ENCODE measurements around the gene NTM. TPM values are rescaled to one million over a fixed set of nuclear protein-coding genes. Genes with fewer than 3 reads are reported as not detected.

NTM gene
- total RNA-seq, 4 donors from 2014 or later = 3.6 to 11.8 (median 7.8) TPM

GRCh38 chr11:131609921-131610320 lies 239.5 kb downstream of the NTM start:
- Histone ChIP-seq H3K9me3 (no peaks in the 10 kb centered on the region), H3K27me3 (peaks cover 8% of the 10 kb centered on the region), H3K4me3 (no peak overlapping the region), H3K4me1 (no peaks in the 10 kb centered on the region), H3K36me3 (no peaks in the 10 kb centered on the region), H3K27ac (no peak overlapping the region)
- 80 to 89% methylated on average over 2 to 3 of the region's 3 CpGs for WGBS, 2 donors (ENCODE audit: low coverage in 1 of 2)
- no peak for ATAC-seq
- TF ChIP-seq CTCF (IDR thresholded peaks at IDR 0.05) (no peak), EP300 (IDR thresholded peaks at IDR 0.05) (no peak), POLR2A (IDR thresholded peaks at IDR 0.05) (no peak), POLR2AphosphoS5 (IDR thresholded peaks at IDR 0.05) (no peak)

GRCh38 chr11:131611322-131611721 lies 240.9 kb downstream of the NTM start:
- peaks cover 12% of the 10 kb centered on the region for H3K27me3 ChIP-seq
- no peak overlapping the region for H3K4me3 ChIP-seq
- no peak for ATAC-seq
- no peaks in the 10 kb centered on the region for H3K36me3 ChIP-seq
- no peaks in the 10 kb centered on the region for H3K9me3 ChIP-seq
- TF ChIP-seq CTCF (IDR thresholded peaks at IDR 0.05) = no peak
- TF ChIP-seq POLR2AphosphoS5 (IDR thresholded peaks at IDR 0.05) = no peak
- TF ChIP-seq EP300 (IDR thresholded peaks at IDR 0.05) = no peak
- TF ChIP-seq POLR2A (IDR thresholded peaks at IDR 0.05) = no peak
- WGBS, 2 donors (ENCODE audit: low coverage in 1 of 2) = 65 to 76% methylated on average over 6 of the region's 6 CpGs
- H3K27ac ChIP-seq = no peak overlapping the region
- H3K4me1 ChIP-seq = no peaks in the 10 kb centered on the region

- Histone ChIP-seq H3K27me3 (peaks cover 12% of the 10 kb centered on the region), H3K4me1 (no peaks in the 10 kb centered on the region), H3K27ac (no peak overlapping the region), H3K36me3 (no peaks in the 10 kb centered on the region), H3K4me3 (no peak overlapping the region), H3K9me3 (no peaks in the 10 kb centered on the region)
- 49 to 75% methylated on average over 3 of the region's 5 CpGs for WGBS, 2 donors (ENCODE audit: low coverage in 1 of 2)
- TF ChIP-seq CTCF (IDR thresholded peaks at IDR 0.05) (no peak), EP300 (IDR thresholded peaks at IDR 0.05) (no peak), POLR2AphosphoS5 (IDR thresholded peaks at IDR 0.05) (no peak), POLR2A (IDR thresholded peaks at IDR 0.05) (no peak)
- ATAC-seq = no peak
These were observed 242.1 kb downstream of the NTM start for GRCh38 chr11:131612533-131612932.

- H3K4me1 ChIP-seq = no peaks in the 10 kb centered on the region
- H3K27ac ChIP-seq = no peak overlapping the region
- H3K36me3 ChIP-seq = no peaks in the 10 kb centered on the region
- no peak for ATAC-seq
- TF ChIP-seq EP300 (IDR thresholded peaks at IDR 0.05) (no peak), CTCF (IDR thresholded peaks at IDR 0.05) (no peak), POLR2AphosphoS5 (IDR thresholded peaks at IDR 0.05) (no peak), POLR2A (IDR thresholded peaks at IDR 0.05) (no peak)
- no peak overlapping the region for H3K4me3 ChIP-seq
- no peaks in the 10 kb centered on the region for H3K9me3 ChIP-seq
- 63 to 70% methylated on average over 2 to 4 of the region's 5 CpGs for WGBS, 2 donors (ENCODE audit: low coverage in 1 of 2)
- H3K27me3 ChIP-seq = peaks cover 16% of the 10 kb centered on the region
These were observed 244.2 kb downstream of the NTM start for GRCh38 chr11:131614631-131615030.

- TF ChIP-seq POLR2A (IDR thresholded peaks at IDR 0.05) (no peak), POLR2AphosphoS5 (IDR thresholded peaks at IDR 0.05) (no peak), CTCF (IDR thresholded peaks at IDR 0.05) (no peak), EP300 (IDR thresholded peaks at IDR 0.05) (no peak)
- ATAC-seq = no peak
- Histone ChIP-seq H3K27ac (no peak overlapping the region), H3K4me3 (no peak overlapping the region), H3K4me1 (no peaks in the 10 kb centered on the region), H3K27me3 (peaks cover 16% of the 10 kb centered on the region), H3K36me3 (no peaks in the 10 kb centered on the region), H3K9me3 (no peaks in the 10 kb centered on the region)
- 100% methylated on average over 1 of the region's 11 CpGs; no CpG with 5 or more reads in 1 of the 2 donors for WGBS, 2 donors (ENCODE audit: low coverage in 1 of 2)
These were observed 245.2 kb downstream of the NTM start for GRCh38 chr11:131615611-131616010.
